Activated CD4-positive, alpha-beta T cell treated with anti-CD3 and anti-CD28 coated beads, Interleukin-2, amount 10 ng/mL, durations not matched to agents 24 days and 14 days (primary cell): Measurements from ENCODE around the gene EID2B. TPM values are rescaled to one million over a fixed set of nuclear protein-coding genes. Genes with fewer than 3 reads are reported as not detected.

ENCODE experiments used
- DNase-seq: peaks from one replicate; pipeline ENCODE4 v3.0.0; 2022
- H3K27ac Mint-ChIP-seq: one replicate; pipeline ENCODE4 v1.8.0; 2022; ENCODE audit warnings: mild to moderate bottlenecking, mixed read lengths
- H3K27me3 Mint-ChIP-seq: one replicate; pipeline ENCODE4 v1.8.0; 2022; ENCODE audit warnings: mixed read lengths
- H3K36me3 Mint-ChIP-seq: one replicate; pipeline ENCODE4 v1.8.0; 2022; ENCODE audit warnings: low read depth, mild to moderate bottlenecking, mixed read lengths
- H3K4me1 Mint-ChIP-seq: one replicate; pipeline ENCODE4 v1.8.0; 2021; ENCODE audit warnings: mixed read lengths
- H3K4me3 Mint-ChIP-seq: one replicate; pipeline ENCODE4 v1.8.0; 2022; ENCODE audit warnings: mild to moderate bottlenecking, moderate library complexity, mixed read lengths
- H3K9me3 Mint-ChIP-seq: one replicate; pipeline ENCODE4 v1.8.0; 2021; ENCODE audit warnings: mixed read lengths
- intact Hi-C: fragments of 100-400 bp; cut with micrococcal nuclease; formaldehyde crosslinking; loops from one replicate; pipeline ENCODE4 v1.15.1; 2023
- total RNA-seq: library from RNA; stranded (reverse); gene quantifications from 2 replicates; pipeline ENCODE4 v1.2.3, GENCODE V29; 2022

The EID2B gene, protein sequence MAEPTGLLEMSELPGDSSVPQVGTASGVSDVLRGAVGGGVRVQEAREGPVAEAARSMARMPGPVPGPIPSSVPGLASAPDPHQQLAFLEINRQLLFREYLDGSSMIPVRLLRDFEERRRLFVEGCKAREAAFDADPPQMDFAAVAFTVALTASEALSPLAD
- total RNA-seq = 3.4 and 3.6 TPM in 2 replicates

DNA sequence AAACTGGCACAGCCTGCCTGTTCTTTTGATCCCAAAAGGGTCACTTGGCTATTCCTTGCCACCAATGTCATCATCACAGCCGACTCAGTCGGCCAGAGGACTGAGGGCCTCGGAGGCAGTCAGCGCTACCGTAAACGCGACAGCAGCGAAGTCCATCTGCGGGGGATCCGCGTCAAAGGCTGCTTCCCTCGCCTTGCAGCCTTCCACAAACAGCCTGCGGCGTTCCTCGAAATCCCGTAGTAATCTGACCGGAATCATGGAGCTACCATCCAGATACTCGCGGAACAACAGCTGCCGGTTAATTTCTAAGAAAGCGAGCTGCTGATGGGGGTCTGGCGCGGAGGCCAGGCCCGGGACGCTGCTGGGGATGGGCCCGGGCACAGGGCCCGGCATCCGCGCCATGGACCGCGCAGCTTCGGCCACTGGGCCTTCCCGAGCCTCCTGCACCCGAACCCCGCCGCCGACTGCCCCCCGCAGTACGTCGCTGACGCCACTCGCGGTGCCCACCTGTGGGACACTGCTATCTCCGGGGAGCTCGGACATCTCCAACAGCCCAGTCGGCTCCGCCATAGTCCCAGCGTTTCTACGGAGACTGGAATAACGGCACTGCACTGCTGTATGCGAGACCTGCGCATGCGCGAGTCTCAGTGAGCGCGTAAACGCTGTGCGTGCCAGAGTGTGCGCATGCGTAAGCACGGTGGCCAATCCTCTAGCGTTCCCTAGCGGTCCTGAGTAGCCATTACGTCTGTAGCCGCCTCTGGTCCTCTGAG lies at the start of gene EID2B:
Gene EID2B, minus strand, starts transcription at position 620 of the 770 bp plus-strand sequence. Its CDS starts 50 bp downstream, at position 570.
- Mint-ChIP-seq H3K36me3 (peaks cover 7% of the 10 kb centered on the region), H3K9me3 (no peaks in the 10 kb centered on the region)
- intact Hi-C loops = loop anchor here (1.0 to 5.0 kb wide), 5 partner anchors 26 to 410 kb away; no protein-coding TSS in a partner anchor

DNA sequence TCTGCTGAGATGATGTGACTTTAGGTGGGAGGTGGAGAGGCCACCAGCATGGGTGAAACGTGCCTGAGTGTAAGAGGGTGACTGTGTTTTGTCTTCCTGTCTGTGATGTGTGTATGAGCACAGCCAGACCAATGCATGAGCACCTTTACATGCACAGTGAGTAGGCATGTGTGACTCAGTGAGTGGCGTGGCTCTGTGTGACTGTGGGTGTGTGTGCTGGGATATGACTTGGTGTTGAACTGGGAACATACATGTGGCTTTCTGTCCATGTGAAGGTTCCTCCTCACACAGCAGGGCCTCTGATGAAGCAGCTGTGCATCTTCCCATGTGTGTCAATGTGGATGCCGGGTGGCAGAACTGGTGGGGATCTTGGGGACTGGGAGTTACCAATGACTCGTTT lies 49.8 kb upstream of the EID2B start:
- intact Hi-C loops = no loop called here
- Mint-ChIP-seq H3K27me3 (peaks cover 1% of the 10 kb centered on the region), H3K4me3 (no peak overlapping the region), H3K27ac (no peak overlapping the region), H3K4me1 (peaks cover 10% of the 10 kb centered on the region), H3K36me3 (no peaks in the 10 kb centered on the region), H3K9me3 (peaks cover 27% of the 10 kb centered on the region)
- peak; percentile 53 for DNase-seq

More for the DNA sequence above, at the start of gene EID2B:
- peak within 1 kb of the TSS; percentile 90 for H3K27ac Mint-ChIP-seq
- peak within 1 kb of the TSS; percentile 93 for H3K4me3 Mint-ChIP-seq
- peaks cover 19% of the 10 kb centered on the region for H3K4me1 Mint-ChIP-seq
- peak; percentile 98 for DNase-seq
- no peaks in the 10 kb centered on the region for H3K27me3 Mint-ChIP-seq

DNA sequence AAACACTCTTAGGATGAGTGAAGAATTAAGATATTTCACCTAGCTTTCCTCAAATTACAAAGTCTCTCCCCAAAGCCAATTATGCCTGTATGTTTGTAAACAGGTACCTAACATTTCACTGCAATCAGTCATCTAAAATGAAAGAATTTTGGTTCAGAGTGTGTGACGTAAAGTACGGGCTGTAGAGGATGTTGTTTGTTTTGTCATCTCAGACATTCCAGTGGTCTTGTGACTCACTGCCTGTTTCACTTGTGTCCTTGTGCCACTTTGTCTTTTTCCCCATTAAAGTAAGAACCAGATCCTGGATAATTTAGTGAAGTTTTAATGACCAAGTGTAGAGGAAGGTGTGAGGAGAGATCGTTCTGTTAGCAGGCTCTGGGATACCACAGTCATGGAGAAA lies 36.0 kb upstream of the EID2B start:
- Mint-ChIP-seq H3K4me3 (no peak overlapping the region), H3K36me3 (no peaks in the 10 kb centered on the region), H3K27me3 (peaks cover 10% of the 10 kb centered on the region), H3K27ac (no peak overlapping the region), H3K4me1 (peaks cover 5% of the 10 kb centered on the region), H3K9me3 (peaks cover 4% of the 10 kb centered on the region)
- DNase-seq = peak; percentile 48
- intact Hi-C loops = no loop called here

DNA sequence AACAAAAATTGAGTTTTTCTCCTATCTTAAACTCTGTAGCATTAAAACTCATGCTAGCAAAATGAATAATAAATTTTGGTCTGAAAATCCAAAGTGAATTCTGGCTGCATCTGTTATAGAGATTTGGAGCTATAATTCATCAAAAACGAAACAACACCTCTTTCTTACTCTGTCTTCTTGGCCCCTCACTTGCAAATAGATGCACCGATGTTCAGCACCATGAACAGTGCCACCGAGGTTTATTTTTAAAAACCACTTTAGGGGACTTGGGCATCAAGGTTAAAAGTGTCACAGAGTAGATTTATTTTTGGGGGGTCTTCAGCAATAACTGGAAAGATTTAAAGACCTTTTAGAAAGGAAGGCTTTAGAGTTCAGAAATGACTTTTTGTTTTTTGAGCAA lies 33.4 kb upstream of the EID2B start:
- Mint-ChIP-seq H3K27me3 (peaks cover 5% of the 10 kb centered on the region), H3K36me3 (no peaks in the 10 kb centered on the region), H3K4me3 (no peak overlapping the region), H3K4me1 (peaks cover 5% of the 10 kb centered on the region), H3K27ac (no peak overlapping the region), H3K9me3 (no peaks in the 10 kb centered on the region)
- intact Hi-C loops = no loop called here
- peak; percentile 40 for DNase-seq

DNA sequence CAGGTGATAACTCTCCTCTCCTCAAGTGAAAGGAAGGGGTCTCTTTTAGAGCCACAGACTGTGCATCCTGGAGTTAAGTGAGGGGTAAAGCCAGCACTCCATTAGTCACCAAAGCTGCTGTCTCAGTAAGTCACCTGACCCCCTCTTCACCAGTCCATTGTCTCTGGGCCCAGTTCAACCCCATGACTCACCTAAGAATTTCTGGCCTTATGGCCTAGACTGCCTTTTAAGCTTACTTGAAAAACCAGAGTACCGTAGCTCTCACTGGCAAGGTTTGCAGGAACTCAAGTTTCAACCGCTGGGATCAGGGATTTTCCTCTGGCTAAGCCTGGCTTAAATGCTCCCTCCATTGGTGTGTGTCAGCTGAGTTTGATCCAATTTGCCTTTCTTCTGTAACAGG lies 30.8 kb upstream of the EID2B start:
- H3K4me3 Mint-ChIP-seq = no peak overlapping the region
- H3K36me3 Mint-ChIP-seq = no peaks in the 10 kb centered on the region
- no peak for DNase-seq
- intact Hi-C loops = no loop called here
- H3K27me3 Mint-ChIP-seq = peaks cover 1% of the 10 kb centered on the region
- no peak overlapping the region for H3K27ac Mint-ChIP-seq
- peaks cover 11% of the 10 kb centered on the region for H3K4me1 Mint-ChIP-seq
- H3K9me3 Mint-ChIP-seq = no peaks in the 10 kb centered on the region

DNA sequence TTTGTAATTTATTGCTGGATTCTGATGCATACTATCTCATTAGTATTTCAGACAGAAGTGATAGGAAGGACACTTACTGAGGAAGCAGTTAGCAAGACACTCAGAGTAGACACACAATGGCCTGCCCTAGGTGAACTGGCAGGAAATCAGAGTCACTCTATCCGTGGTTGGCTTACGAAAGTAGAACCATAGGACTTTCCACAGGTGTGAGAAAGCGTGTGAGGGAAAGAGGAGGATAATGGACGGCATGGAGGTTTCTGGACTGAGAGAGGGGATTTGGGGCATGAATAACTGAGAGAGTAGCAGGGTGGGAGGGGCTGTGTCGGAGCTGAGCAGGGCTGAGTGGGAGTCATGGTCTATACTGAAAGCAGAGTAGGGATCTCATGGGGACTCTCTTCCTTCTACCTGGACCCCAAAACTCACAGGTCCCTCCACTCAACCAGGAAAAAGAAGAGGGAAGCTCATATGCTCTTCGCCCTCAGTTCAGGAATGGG lies 26.0 kb upstream of the EID2B start:
- H3K9me3 Mint-ChIP-seq = no peaks in the 10 kb centered on the region

DNA sequence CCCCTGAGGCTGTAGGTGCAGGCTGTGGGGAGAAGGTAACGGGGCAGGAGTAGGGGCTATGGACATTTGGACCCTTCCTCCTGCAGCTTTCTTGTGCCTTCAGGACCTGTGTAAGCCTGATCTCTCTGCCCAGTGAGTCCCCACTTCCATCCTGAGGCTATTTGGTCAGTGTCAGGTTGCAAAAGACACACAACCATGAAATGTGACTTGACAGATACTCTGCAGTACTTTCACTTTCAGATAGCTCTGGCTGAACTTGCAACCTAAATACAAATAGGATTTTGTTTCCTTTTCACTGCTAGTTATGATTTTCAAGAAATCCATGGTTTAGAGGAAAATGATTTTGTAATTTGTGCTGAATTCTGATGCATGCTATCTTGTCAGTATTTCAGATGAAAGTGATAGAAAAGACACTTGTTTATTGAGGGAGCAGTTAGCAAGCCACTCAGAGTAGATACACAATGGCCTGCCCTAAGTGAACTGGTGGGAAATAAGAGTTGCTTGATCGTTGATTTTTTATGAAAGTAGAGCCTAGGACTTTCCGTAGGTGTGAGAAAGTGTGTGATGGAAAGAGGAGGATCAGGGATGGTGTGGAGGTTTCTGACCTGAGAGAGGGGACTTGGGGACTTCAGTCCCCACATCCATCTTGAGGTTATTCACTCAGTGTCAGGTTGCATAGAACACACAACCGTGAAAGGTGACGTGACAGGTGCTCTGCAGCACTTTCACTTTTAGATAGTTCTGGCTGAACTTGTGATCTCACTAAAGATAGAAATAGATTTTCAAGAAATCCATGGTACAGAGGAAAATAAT lies 25.4 kb upstream of the EID2B start:
- H3K36me3 Mint-ChIP-seq = no peaks in the 10 kb centered on the region
- H3K4me1 Mint-ChIP-seq = peaks cover 29% of the 10 kb centered on the region
- DNase-seq = peak; percentile 76
- no peaks in the 10 kb centered on the region for H3K27me3 Mint-ChIP-seq
- peak overlapping the region; percentile 85 for H3K27ac Mint-ChIP-seq
- intact Hi-C loops = loop anchor here (10.0 kb wide), 2 partner anchors 207 to 287 kb away; partner anchors contain the start of gene FBL
- H3K4me3 Mint-ChIP-seq = peak overlapping the region; percentile 72
- no peaks in the 10 kb centered on the region for H3K9me3 Mint-ChIP-seq

More for the DNA sequence above, 26.0 kb upstream of the EID2B start:
- H3K4me1 Mint-ChIP-seq = peaks cover 23% of the 10 kb centered on the region
- intact Hi-C loops = loop anchor here (10.0 kb wide), 2 partner anchors 206 to 286 kb away; partner anchors contain the start of gene FBL
- H3K36me3 Mint-ChIP-seq = no peaks in the 10 kb centered on the region
- peak overlapping the region; percentile 72 for H3K4me3 Mint-ChIP-seq
- H3K27ac Mint-ChIP-seq = peak overlapping the region; percentile 85
- DNase-seq = peak; percentile 74
- no peaks in the 10 kb centered on the region for H3K27me3 Mint-ChIP-seq

DNA sequence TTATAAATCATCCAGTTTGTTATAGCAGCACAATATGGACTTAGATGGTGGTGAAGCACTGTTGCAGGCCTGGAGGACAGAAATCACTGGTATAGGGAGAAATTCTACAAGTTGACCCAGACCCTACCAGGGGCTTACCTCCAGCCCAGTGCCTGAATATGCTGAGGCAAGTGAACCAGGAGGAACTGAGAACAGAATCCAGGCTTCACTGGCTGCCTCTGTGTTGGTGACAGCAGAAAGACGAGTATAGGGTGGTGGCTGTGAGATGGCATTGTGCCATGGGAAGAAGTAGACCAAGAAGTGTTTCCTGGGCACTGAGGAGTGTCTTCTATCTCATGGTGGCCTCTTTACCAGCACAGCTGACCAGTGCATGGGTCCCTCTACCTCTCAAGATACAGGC lies 23.2 kb upstream of the EID2B start:
- H3K4me1 Mint-ChIP-seq = peaks cover 42% of the 10 kb centered on the region
- H3K36me3 Mint-ChIP-seq = no peaks in the 10 kb centered on the region
- no peaks in the 10 kb centered on the region for H3K9me3 Mint-ChIP-seq
- H3K27me3 Mint-ChIP-seq = no peaks in the 10 kb centered on the region
- DNase-seq = peak; percentile 49
- no peak overlapping the region for H3K27ac Mint-ChIP-seq
- intact Hi-C loops = loop anchor here (10.0 kb wide), 2 partner anchors 209 to 289 kb away; partner anchors contain the start of gene FBL
- no peak overlapping the region for H3K4me3 Mint-ChIP-seq

DNA sequence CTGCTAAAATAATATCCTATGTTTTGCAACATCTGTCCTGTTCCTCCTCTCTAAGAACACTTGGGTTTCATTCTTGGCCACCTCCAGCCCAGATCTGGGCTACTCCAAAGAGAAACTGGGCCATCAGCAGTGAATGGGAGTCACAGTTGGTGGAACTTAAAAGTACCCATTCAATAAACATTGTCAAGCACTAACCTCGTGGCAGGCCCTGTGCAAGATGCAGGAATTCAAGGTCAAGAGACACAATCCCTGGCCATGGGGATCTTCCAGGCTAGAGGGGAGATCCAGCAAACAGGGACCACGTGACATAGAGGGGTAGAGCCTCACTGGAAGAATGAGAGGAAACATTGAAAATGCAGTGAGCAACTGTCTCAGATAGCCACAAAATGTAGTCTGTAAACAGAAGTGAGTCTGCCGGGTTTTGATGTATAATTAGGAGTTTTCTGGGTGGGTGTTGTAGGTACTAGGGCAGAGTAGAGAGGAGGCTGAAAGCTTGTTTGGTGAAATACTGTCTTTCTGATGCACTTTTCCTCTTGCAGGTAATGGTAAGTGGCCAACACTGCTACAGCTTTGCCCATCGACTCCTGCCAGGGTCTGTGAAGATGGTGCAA lies 22.2 kb upstream of the EID2B start:
- Mint-ChIP-seq H3K4me1 (peaks cover 42% of the 10 kb centered on the region), H3K4me3 (no peak overlapping the region), H3K9me3 (no peaks in the 10 kb centered on the region), H3K36me3 (no peaks in the 10 kb centered on the region), H3K27ac (no peak overlapping the region), H3K27me3 (no peaks in the 10 kb centered on the region)
- intact Hi-C loops = loop anchor here (10.0 kb wide), 2 partner anchors 210 to 290 kb away; partner anchors contain the start of gene FBL
- DNase-seq = peak; percentile 50

DNA sequence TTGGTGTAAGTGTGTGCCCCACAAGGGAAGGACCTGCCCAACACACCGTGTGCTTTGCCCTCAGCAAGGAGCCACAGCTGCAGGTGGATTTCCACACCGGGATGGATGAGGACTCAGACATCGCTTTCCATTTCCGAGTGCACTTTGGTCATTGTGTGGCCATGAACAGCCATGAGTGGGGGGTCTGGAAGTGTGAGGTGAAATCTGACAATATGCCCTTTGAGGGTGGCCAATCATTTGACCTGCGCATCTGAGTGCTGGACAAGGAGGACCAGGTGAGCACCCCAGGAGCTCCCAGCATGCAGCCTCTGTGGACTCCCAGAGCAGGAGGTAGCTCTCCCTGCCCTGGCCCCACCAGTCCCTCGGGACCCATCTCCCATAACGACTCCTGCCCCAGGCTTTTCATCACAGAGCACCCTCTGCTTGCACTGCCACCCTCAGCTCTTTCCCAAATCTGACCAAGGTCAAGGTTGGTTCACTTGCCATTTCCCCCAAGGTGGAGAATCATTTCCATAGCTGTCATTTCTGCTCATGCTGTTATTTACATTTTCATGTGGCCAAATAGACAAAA lies 20.5 kb upstream of the EID2B start:
- Mint-ChIP-seq H3K4me3 (no peak overlapping the region), H3K27ac (no peak overlapping the region), H3K9me3 (no peaks in the 10 kb centered on the region), H3K36me3 (no peaks in the 10 kb centered on the region), H3K27me3 (no peaks in the 10 kb centered on the region), H3K4me1 (peaks cover 29% of the 10 kb centered on the region)
- intact Hi-C loops = loop anchor here (10.0 kb wide), 2 partner anchors 212 to 292 kb away; partner anchors contain the start of gene FBL
- DNase-seq = peak; percentile 55

DNA sequence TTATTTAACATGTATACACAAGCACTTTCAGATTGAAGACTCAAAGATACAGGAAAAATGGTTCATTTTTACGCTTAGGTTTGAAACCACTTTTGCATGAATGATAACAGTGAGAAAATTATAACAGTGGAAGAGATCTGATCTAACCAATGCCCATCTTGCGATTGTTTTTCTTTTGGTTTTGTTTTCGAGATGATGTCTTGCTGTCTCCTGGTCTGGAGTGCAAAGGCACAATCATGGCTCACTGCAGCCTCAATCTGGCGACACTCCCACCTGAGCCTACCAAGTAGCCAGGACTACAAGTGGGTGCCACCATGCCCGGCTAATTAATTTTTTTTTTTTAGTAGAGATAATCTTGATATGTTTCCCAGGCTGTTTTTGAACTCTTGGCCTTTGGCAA lies 17.5 kb upstream of the EID2B start:
- intact Hi-C loops = loop anchor here (10.0 kb wide), 2 partner anchors 215 to 295 kb away; partner anchors contain the start of gene FBL
- DNase-seq = peak; percentile 48
- Mint-ChIP-seq H3K9me3 (peaks cover 4% of the 10 kb centered on the region), H3K27ac (no peak overlapping the region), H3K4me1 (peaks cover 24% of the 10 kb centered on the region), H3K4me3 (no peak overlapping the region), H3K36me3 (no peaks in the 10 kb centered on the region), H3K27me3 (no peaks in the 10 kb centered on the region)

DNA sequence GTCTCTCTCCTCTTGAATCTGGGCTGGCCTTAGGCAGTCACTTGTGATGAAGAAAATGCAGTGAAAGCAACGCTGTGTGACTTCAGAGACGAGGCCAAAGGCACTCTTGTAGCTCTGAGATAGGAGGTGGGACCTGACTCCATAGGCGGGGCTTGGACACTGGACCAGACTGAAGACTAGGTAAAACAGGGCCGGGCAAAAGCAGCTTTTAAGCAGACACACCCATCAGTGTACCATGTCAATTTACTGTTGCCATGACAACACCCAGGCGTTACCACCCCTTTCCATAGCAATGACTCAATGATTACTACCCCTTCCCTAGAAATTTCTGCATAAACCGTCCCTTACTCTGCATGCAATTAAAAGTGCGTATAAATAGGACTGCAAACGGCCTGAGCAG lies 13.9 kb upstream of the EID2B start:
- DNase-seq = no peak
- Mint-ChIP-seq H3K4me1 (peaks cover 21% of the 10 kb centered on the region), H3K36me3 (no peaks in the 10 kb centered on the region), H3K9me3 (peaks cover 4% of the 10 kb centered on the region), H3K4me3 (no peak overlapping the region), H3K27me3 (no peaks in the 10 kb centered on the region), H3K27ac (no peak overlapping the region)
- intact Hi-C loops = no loop called here

DNA sequence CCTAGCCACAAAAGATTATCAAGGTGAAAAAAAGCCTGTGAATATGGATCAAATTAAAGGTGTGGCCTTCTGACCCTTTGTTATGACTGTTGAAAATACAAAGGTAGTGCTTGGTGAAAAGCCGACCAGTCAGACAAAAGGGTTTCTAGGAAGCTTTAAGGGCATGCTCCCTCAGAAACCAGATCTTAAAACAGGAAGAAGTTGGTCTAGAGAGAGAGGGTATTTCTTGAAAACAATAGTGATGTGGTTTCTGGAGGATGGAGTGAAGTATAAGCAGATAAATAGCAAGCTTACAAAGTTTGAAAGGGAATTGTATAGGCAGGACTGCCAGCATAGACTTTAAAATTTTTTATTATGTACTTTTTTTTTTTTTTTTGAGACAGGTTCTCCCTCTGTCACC lies 12.3 kb upstream of the EID2B start:
- Mint-ChIP-seq H3K36me3 (peaks cover 2% of the 10 kb centered on the region), H3K4me3 (peak overlapping the region; percentile 25), H3K27me3 (peaks cover 3% of the 10 kb centered on the region), H3K27ac (peak overlapping the region; percentile 64), H3K4me1 (peaks cover 31% of the 10 kb centered on the region), H3K9me3 (peaks cover 4% of the 10 kb centered on the region)
- intact Hi-C loops = loop anchor here (5.0 kb wide), 1 partner anchor 132 kb away; no protein-coding TSS in a partner anchor
- no peak for DNase-seq
